Measurements from ENCODE around the gene B3GAT1. TPM values are rescaled to one million over a fixed set of nuclear protein-coding genes. Genes with fewer than 3 reads are reported as not detected.

The B3GAT1 gene
- total and polyA plus RNA-seq, 2 experiments from 2014 or later, result 4.8 to 28.3 TPM

DNA sequence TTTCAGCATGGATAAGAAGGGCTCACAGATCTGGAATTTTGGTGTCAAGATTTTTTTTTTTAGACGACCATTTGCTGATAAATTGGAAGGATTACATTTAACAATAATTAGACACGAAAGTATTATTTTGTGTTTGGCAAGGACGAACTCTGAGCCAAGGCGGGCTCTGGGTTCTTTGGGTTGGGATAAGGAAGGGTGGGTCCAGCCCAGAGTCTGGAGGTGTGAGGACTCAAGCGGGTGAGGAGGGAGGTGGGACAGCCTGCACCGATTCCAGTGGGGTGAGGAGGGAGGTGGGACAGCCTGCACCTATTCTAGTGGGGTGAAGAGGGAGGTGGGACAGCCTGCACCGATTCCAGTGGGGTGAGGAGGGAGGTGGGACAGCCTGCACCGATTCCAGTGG lies 4.1 kb downstream of the B3GAT1 start:
- Histone ChIP-seq H3K36me3 (ENCODE audit: insufficient read depth) (no peaks in the 10 kb centered on the region), H3K79me2 (replicated peaks; ENCODE audit: insufficient read depth) (peaks cover 43% of the 10 kb centered on the region), H3K4me2 (no peak overlapping the region), H3K9me2 (ENCODE audit: insufficient read depth) (no peaks in the 10 kb centered on the region), H3F3A (replicated peaks; ENCODE audit: low read depth) (no peaks in the 10 kb centered on the region), H3K27me3 (ENCODE audit: insufficient read depth) (peaks cover 11% of the 10 kb centered on the region), H2AFZ (no peak overlapping the region), H4K20me1 (replicated peaks; ENCODE audit: insufficient read depth) (peaks cover 4% of the 10 kb centered on the region), H3K4me1 (ENCODE audit: insufficient read depth) (peaks cover 13% of the 10 kb centered on the region), H3K27ac (ENCODE audit: low read depth) (no peak overlapping the region), H3K4me3 (no peak overlapping the region)
- Mint-ChIP-seq H3K36me3 (ENCODE audit: low read depth) (peaks cover 9% of the 10 kb centered on the region; the same call in 2 of the 3 replicates), H3K9me3 (no peaks in the 10 kb centered on the region), H3K4me1 (peaks cover 30% of the 10 kb centered on the region), H3K4me3 (no peak overlapping the region), H3K27me3 (ENCODE audit: insufficient read depth, low read depth, poor library complexity) (peaks cover 15% of the 10 kb centered on the region), H3K27ac (no peak overlapping the region)
- TF ChIP-seq EZH2 (IDR thresholded peaks at IDR 0.05; ENCODE audit: low read depth, unreplicated experiment) (no peak), ZNF114 (CRISPR knock-in tag; IDR thresholded peaks at IDR 0.05) (no peak), JUNB (IDR thresholded peaks at IDR 0.05; ENCODE audit: unreplicated experiment) (no peak)
- TF ChIP-seq, protein P1, sequence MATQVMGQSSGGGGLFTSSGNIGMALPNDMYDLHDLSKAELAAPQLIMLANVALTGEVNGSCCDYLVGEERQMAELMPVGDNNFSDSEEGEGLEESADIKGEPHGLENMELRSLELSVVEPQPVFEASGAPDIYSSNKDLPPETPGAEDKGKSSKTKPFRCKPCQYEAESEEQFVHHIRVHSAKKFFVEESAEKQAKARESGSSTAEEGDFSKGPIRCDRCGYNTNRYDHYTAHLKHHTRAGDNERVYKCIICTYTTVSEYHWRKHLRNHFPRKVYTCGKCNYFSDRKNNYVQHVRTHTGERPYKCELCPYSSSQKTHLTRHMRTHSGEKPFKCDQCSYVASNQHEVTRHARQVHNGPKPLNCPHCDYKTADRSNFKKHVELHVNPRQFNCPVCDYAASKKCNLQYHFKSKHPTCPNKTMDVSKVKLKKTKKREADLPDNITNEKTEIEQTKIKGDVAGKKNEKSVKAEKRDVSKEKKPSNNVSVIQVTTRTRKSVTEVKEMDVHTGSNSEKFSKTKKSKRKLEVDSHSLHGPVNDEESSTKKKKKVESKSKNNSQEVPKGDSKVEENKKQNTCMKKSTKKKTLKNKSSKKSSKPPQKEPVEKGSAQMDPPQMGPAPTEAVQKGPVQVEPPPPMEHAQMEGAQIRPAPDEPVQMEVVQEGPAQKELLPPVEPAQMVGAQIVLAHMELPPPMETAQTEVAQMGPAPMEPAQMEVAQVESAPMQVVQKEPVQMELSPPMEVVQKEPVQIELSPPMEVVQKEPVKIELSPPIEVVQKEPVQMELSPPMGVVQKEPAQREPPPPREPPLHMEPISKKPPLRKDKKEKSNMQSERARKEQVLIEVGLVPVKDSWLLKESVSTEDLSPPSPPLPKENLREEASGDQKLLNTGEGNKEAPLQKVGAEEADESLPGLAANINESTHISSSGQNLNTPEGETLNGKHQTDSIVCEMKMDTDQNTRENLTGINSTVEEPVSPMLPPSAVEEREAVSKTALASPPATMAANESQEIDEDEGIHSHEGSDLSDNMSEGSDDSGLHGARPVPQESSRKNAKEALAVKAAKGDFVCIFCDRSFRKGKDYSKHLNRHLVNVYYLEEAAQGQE (IDR thresholded peaks at IDR 0.05; ENCODE audit: unreplicated experiment), result no peak
- TF ChIP-seq, protein P2, sequence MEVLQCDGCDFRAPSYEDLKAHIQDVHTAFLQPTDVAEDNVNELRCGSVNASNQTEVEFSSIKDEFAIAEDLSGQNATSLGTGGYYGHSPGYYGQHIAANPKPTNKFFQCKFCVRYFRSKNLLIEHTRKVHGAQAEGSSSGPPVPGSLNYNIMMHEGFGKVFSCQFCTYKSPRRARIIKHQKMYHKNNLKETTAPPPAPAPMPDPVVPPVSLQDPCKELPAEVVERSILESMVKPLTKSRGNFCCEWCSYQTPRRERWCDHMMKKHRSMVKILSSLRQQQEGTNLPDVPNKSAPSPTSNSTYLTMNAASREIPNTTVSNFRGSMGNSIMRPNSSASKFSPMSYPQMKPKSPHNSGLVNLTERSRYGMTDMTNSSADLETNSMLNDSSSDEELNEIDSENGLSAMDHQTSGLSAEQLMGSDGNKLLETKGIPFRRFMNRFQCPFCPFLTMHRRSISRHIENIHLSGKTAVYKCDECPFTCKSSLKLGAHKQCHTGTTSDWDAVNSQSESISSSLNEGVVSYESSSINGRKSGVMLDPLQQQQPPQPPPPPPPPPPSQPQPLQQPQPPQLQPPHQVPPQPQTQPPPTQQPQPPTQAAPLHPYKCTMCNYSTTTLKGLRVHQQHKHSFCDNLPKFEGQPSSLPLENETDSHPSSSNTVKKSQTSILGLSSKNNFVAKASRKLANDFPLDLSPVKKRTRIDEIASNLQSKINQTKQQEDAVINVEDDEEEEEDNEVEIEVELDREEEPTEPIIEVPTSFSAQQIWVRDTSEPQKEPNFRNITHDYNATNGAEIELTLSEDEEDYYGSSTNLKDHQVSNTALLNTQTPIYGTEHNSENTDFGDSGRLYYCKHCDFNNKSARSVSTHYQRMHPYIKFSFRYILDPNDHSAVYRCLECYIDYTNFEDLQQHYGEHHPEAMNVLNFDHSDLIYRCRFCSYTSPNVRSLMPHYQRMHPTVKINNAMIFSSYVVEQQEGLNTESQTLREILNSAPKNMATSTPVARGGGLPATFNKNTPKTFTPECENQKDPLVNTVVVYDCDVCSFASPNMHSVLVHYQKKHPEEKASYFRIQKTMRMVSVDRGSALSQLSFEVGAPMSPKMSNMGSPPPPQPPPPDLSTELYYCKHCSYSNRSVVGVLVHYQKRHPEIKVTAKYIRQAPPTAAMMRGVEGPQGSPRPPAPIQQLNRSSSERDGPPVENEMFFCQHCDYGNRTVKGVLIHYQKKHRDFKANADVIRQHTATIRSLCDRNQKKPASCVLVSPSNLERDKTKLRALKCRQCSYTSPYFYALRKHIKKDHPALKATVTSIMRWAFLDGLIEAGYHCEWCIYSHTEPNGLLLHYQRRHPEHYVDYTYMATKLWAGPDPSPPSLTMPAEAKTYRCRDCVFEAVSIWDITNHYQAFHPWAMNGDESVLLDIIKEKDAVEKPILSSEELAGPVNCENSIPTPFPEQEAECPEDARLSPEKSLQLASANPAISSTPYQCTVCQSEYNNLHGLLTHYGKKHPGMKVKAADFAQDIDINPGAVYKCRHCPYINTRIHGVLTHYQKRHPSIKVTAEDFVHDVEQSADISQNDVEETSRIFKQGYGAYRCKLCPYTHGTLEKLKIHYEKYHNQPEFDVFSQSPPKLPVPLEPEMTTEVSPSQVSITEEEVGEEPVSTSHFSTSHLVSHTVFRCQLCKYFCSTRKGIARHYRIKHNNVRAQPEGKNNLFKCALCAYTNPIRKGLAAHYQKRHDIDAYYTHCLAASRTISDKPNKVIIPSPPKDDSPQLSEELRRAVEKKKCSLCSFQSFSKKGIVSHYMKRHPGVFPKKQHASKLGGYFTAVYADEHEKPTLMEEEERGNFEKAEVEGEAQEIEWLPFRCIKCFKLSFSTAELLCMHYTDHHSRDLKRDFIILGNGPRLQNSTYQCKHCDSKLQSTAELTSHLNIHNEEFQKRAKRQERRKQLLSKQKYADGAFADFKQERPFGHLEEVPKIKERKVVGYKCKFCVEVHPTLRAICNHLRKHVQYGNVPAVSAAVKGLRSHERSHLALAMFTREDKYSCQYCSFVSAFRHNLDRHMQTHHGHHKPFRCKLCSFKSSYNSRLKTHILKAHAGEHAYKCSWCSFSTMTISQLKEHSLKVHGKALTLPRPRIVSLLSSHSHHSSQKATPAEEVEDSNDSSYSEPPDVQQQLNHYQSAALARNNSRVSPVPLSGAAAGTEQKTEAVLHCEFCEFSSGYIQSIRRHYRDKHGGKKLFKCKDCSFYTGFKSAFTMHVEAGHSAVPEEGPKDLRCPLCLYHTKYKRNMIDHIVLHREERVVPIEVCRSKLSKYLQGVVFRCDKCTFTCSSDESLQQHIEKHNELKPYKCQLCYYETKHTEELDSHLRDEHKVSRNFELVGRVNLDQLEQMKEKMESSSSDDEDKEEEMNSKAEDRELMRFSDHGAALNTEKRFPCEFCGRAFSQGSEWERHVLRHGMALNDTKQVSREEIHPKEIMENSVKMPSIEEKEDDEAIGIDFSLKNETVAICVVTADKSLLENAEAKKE (CRISPR knock-in tag; IDR thresholded peaks at IDR 0.05), result no peak
- no peak for DNase-seq (ENCODE audit: low spot score)
- no peak for ATAC-seq
